Measurements from ENCODE around the gene GRP. TPM values are rescaled to one million over a fixed set of nuclear protein-coding genes. Genes with fewer than 3 reads are reported as not detected.

GRP gene
- total and polyA plus RNA-seq, 4 donors = not detected

- H3K9me3 ChIP-seq (ENCODE audit: control insufficient read depth in 4 of 4, low read length in 3 of 4) = no peaks in the 10 kb centered on the region
- H3K4me1 ChIP-seq (ENCODE audit: control insufficient read depth in 4 of 4, insufficient read depth in 4 of 4, low read length in 3 of 4) = no peaks in the 10 kb centered on the region
- TF ChIP-seq MAX (IDR thresholded peaks at IDR 0.05) (no peak), HNF4A (conservative IDR thresholded peaks at IDR 0.05) (no peak), RXRA (IDR thresholded peaks at IDR 0.05) (no peak), GABPA (IDR thresholded peaks at IDR 0.05 in 1 of 2, conservative IDR thresholded peaks at IDR 0.05 in 1 of 2) (no peak), EGR1 (IDR thresholded peaks at IDR 0.05; ENCODE audit: low read depth in 2 of 2) (no peak)
- no peaks in the 10 kb centered on the region for H3K36me3 ChIP-seq (ENCODE audit: control insufficient read depth in 4 of 4, insufficient read depth in 3 of 4, low read depth in 1 of 4, low read length in 3 of 4)
- DNase-seq (ENCODE audit: low spot score) = no peak
- no peak overlapping the region for H3K4me3 ChIP-seq (ENCODE audit: low read depth in 1 of 3, low read length in 3 of 3)
- H3K27me3 ChIP-seq (ENCODE audit: control insufficient read depth in 4 of 4, insufficient read depth in 4 of 4, low read length in 3 of 4) = peaks cover 3 to 9% (median 4%) of the 10 kb centered on the region in 4 donors
- 43% methylated on average over 1 of the region's 1 CpG for WGBS
- H3K27ac ChIP-seq (ENCODE audit: low read depth in 1 of 2, low read length in 2 of 2) = no peak overlapping the region
- H3K9ac ChIP-seq (ENCODE audit: low read depth in 1 of 2, low read length in 2 of 2) = no peak overlapping the region
Observed at GRCh38 chr18:59279722-59280121, 59.8 kb downstream of the GRP start.

Other genes starting within 250 kb of the GRP start
- 100 to 1,000 TPM; 106 to 125 TPM for gene SEC11C, start 80.3 kb upstream of the GRP start, total RNA-seq
- 100 to 1,000 TPM; 186 to 206 TPM for gene SEC11C, start 80.3 kb upstream of the GRP start, polyA plus RNA-seq
- gene RAX, start 53.3 kb downstream of the GRP start, total RNA-seq = not detected
- gene RAX, start 53.3 kb downstream of the GRP start, polyA plus RNA-seq = not detected
- gene CPLX4, start 98.5 kb downstream of the GRP start, total RNA-seq = not detected
- gene CPLX4, start 98.5 kb downstream of the GRP start, polyA plus RNA-seq = not detected
- 100 to 1,000 TPM in 1 of 2 donors, 10 to 100 TPM in 1; 77.2 to 265 TPM for gene LMAN1, start 139.1 kb downstream of the GRP start, total RNA-seq
- 100 to 1,000 TPM in 1 of 2 donors, 10 to 100 TPM in 1; 77.4 to 120 TPM for gene LMAN1, start 139.1 kb downstream of the GRP start, polyA plus RNA-seq